ENCODE measurements around the gene ECI2.

DNA sequence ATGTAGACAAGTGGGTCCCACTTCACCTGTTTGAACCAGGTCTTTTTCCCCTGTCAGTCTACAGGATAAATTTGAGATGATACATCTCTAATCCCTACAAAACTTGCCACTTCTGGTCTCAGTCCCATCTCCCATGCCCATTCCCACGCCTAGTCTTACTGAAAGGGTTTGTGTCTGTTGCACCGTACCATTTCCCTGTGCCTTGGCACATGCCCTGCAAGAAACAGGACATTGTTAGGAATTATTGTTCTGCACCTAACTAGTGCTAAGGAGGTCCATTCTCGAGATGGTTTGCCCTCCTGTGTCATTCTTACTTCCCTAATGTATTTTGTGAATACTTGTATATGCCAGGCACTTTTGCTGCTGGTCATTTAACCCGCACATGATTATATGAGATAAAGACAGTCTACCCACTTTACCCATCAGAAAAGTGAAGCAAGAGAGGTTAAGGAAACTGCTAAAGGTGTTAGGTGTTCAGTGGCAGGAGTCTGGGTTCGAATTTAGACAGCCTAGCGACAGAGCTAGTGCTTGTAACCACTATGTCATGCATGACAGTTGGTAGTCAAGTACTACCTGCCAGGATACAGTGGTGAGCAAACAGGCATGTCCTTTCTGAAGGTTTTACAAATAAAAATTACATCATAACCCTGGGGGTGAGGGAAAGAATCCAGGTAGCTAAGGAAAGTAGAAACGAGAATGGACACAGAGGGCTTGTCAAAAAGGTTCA lies 69.2 kb downstream of the ECI2 start:
- TF ChIP-seq CTCF (IDR thresholded peaks at IDR 0.05) (no peak), POLR2A (IDR thresholded peaks at IDR 0.05) (no peak)

Measured in heart left ventricle (tissue), 13 donors.